Stomach (tissue), 9 donors: Measurements from ENCODE around the gene CARD14. TPM values are rescaled to one million over a fixed set of nuclear protein-coding genes. Genes with fewer than 3 reads are reported as not detected.
"Not testable (repeated sequence)": the region's sequence is repeated elsewhere in the genome, so short reads cannot be mapped to it uniquely, and the experiment has no call there.

Experiments used
- DNase-seq, 2 donors: peaks; one replicate each; pipeline versions ENCODE4 v3.0.0 to v3.0.0-alpha.2; 2013 to 2019
- H3K27ac ChIP-seq, 5 donors: fragments of 200-600 bp in 4 of 5; sonication (generic) in 4 of 5; one replicate each; pipeline ENCODE4 v1.5.1; 2013 to 2019; ENCODE audit warnings: mild to moderate bottlenecking in 1 of 5, moderate library complexity in 1 of 5
- H3K27me3 ChIP-seq, 3 donors: fragments of 200-600 bp; sonication (generic); one replicate each; pipeline ENCODE4 v1.5.1; 2017 to 2019; ENCODE audit warnings: mixed run types in 1 of 3
- H3K36me3 ChIP-seq, 4 donors: fragments of 200-600 bp; sonication (generic); 1 replicate in 3 of 4; 2 replicates in 1 of 4; pipeline ENCODE4 v1.5.1; 2016 to 2019
- H3K4me1 ChIP-seq, 4 donors: fragments of 200-600 bp; sonication (generic); one replicate each; pipeline ENCODE4 v1.5.1; 2016 to 2019
- H3K4me3 ChIP-seq, 4 donors: fragments of 200-600 bp; sonication (generic) in 3 of 4; one replicate each; pipeline ENCODE4 v1.5.1; 2016 to 2019; ENCODE audit warnings: mild to moderate bottlenecking in 1 of 4
- H3K9me3 ChIP-seq, 4 donors: fragments of 200-600 bp; sonication (generic); one replicate each; pipeline ENCODE4 v1.5.1; 2016 to 2019
- EP300 ChIP-seq: sonication (generic); formaldehyde crosslinking; IDR thresholded peaks from one replicate; pipeline ENCODE4 v1.6.1; 2017; ENCODE audit warnings: antibody characterized with exemption
- POLR2A ChIP-seq, 4 donors: fragments of 450-650 bp; IDR thresholded peaks; one replicate each; pipeline ENCODE4 v1.6.1; 2016; ENCODE audit warnings: antibody characterized with exemption in 4 of 4, control low read depth in 2 of 4, mild to moderate bottlenecking in 1 of 4, moderate library complexity in 1 of 4
- POLR2AphosphoS5 ChIP-seq, 3 donors: sonication (generic); formaldehyde crosslinking; IDR thresholded peaks; one replicate each; pipeline ENCODE4 v1.6.1; 2016; ENCODE audit warnings: antibody characterized with exemption in 3 of 3
- WGBS, 5 donors: extraction: QIAGEN DNeasy Blood & Tissue Kit in 3 of 5; methylation state at CpG; one replicate each; pipeline versions ENCODE4 v1.1.5 to v1.1.7; 2013 to 2018; 5-methylcytosine and 5-hydroxymethylcytosine counted together
- intact Hi-C: fragments of 100-400 bp; cut with DNase I; formaldehyde crosslinking; loops from one replicate; pipeline ENCODE4 v1.15.1; 2023; ENCODE audit warnings: low total_unique reads
- polyA plus RNA-seq, 3 donors: library from polyadenylated mRNA; stranded (reverse); fragments of 200-250 nt; gene quantifications; one replicate each; pipeline ENCODE4 v1.2.3, GENCODE V29; 2013
- total RNA-seq, 5 donors: library from RNA; depleted of rRNA; stranded (reverse); fragments of >200 nt; gene quantifications; one replicate each; pipeline versions ENCODE4 v1.1.0 to v1.2.3, GENCODE V29; 2014 to 2016
- TF ChIP-seq, protein P1 (sequence below), 7 experiments: fragments of 450-650 bp in 4 of 7; fragments of 200-600 bp in 3 of 7; sonication (generic) in 3 of 7; IDR thresholded peaks; one replicate each; pipeline ENCODE4 v1.5.1; 2016 to 2019; ENCODE audit warnings: antibody characterized with exemption in 7 of 7, control low read depth in 2 of 7, mild to moderate bottlenecking in 1 of 7
- donor health status: healthy with polysubstance abuse.
- donor health status: Bipolar disorder and iron deficiency.
- donor health status: healthy.

The CARD14 gene
- total and polyA plus RNA-seq, 8 donors, result 0.12 to 10.5 (median 3.3) TPM; not detected in 4

DNA sequence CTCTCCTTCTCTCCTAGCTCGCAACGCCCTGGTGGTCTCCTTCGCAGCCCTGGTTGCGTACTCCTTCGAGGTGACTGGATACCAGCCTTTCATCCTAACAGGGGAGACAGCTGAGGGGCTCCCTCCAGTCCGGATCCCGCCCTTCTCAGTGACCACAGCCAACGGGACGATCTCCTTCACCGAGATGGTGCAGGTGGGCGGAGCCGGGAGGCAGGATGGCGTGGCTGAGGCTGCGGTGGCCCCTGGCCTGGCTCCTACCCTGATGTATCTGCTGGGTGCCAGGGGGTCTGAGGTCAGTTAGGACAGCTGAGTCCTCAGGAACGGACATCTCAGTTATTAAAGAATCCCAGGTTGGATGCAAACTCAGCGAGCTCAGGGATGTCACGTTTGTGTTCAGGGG lies 67.1 kb downstream of the CARD14 start:
- peaks cover 35 to 95% (median 87%) of the 10 kb centered on the region in 4 donors for H3K36me3 ChIP-seq
- DNase-seq, result no peak
- 86 to 88% (median 87%) methylated on average over 13 to 17 of the region's 17 CpGs for WGBS, 5 donors

DNA sequence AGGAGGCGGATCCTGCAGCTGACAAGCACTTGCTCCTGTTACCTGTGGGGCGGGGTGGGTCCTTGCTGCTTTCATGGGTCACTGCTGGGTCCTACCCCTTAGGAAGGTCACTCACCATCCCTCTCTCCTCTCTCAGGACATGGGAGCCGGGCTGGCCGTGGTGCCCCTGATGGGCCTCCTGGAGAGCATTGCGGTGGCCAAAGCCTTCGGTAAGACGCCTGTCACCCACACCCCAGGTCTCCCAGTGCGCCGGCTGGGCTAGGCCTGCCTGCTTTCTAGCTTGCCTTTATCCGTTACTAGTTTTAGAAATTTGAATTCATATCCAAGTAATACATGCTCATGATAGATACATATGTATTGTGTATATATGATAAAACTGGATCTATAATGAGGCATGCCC lies 67.6 kb downstream of the CARD14 start:
- intact Hi-C loops, result no loop called here
- Histone ChIP-seq H3K9me3 (peaks cover 5 to 18% (median 12%) of the 10 kb centered on the region in 4 donors), H3K4me1 (no peaks in the 10 kb centered on the region), H3K27me3 (no peaks in the 10 kb centered on the region), H3K4me3 (no peak overlapping the region), H3K36me3 (peaks cover 40 to 95% (median 87%) of the 10 kb centered on the region in 4 donors), H3K27ac (no peak overlapping the region)
- TF ChIP-seq, protein P1, sequence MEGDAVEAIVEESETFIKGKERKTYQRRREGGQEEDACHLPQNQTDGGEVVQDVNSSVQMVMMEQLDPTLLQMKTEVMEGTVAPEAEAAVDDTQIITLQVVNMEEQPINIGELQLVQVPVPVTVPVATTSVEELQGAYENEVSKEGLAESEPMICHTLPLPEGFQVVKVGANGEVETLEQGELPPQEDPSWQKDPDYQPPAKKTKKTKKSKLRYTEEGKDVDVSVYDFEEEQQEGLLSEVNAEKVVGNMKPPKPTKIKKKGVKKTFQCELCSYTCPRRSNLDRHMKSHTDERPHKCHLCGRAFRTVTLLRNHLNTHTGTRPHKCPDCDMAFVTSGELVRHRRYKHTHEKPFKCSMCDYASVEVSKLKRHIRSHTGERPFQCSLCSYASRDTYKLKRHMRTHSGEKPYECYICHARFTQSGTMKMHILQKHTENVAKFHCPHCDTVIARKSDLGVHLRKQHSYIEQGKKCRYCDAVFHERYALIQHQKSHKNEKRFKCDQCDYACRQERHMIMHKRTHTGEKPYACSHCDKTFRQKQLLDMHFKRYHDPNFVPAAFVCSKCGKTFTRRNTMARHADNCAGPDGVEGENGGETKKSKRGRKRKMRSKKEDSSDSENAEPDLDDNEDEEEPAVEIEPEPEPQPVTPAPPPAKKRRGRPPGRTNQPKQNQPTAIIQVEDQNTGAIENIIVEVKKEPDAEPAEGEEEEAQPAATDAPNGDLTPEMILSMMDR (IDR thresholded peaks at IDR 0.05), result no peak
- WGBS, 5 donors, result 94 to 100% (median 97%) methylated on average over 6 to 10 of the region's 10 CpGs
- DNase-seq, result no peak

More for the DNA sequence above, 67.1 kb downstream of the CARD14 start:
- Histone ChIP-seq H3K27me3 (no peaks in the 10 kb centered on the region), H3K4me1 (no peaks in the 10 kb centered on the region), H3K4me3 (no peak overlapping the region), H3K9me3 (peaks cover 5 to 23% (median 17%) of the 10 kb centered on the region in 4 donors), H3K27ac (no peak overlapping the region)
- TF ChIP-seq POLR2AphosphoS5 (IDR thresholded peaks at IDR 0.05) (no peak), POLR2A (IDR thresholded peaks at IDR 0.05) (no peak), EP300 (no peak)
- TF ChIP-seq, protein P1 (IDR thresholded peaks at IDR 0.05), result no peak
- intact Hi-C loops, result no loop called here

DNA sequence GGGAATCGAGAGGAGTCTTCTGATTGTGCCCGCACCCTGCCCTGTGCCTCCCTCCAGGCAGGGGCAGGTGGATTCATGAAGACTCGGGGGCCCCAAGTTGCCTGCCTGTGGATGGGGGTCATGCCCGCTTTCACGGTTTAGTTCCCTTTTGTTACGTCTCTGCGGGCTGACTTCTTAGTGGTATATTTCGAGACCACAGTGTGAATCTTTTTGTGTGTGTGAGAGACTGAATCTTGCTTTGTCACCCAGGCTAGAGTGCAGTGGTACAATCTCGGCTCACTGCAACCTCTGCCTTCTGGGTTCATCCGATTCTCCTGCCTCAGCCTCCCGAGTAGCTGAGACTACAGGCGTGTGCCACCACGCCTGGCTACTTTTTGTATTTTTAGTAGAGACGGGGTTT lies 72.7 kb downstream of the CARD14 start:
- Histone ChIP-seq H3K4me1 (no peaks in the 10 kb centered on the region), H3K4me3 (no peak overlapping the region), H3K9me3 (no peaks in the 10 kb centered on the region), H3K36me3 (peaks cover 54 to 91% (median 81%) of the 10 kb centered on the region in 4 donors), H3K27me3 (no peaks in the 10 kb centered on the region), H3K27ac (no peak overlapping the region)
- TF ChIP-seq EP300, result no peak
- no peak for TF ChIP-seq POLR2AphosphoS5 (IDR thresholded peaks at IDR 0.05)
- TF ChIP-seq, protein P1 (IDR thresholded peaks at IDR 0.05), result no peak
- no peak for TF ChIP-seq POLR2A (IDR thresholded peaks at IDR 0.05)
- intact Hi-C loops, result no loop called here
- no peak for DNase-seq
- WGBS, 5 donors, result 80 to 87% (median 86%) methylated on average over 14 of the region's 14 CpGs

DNA sequence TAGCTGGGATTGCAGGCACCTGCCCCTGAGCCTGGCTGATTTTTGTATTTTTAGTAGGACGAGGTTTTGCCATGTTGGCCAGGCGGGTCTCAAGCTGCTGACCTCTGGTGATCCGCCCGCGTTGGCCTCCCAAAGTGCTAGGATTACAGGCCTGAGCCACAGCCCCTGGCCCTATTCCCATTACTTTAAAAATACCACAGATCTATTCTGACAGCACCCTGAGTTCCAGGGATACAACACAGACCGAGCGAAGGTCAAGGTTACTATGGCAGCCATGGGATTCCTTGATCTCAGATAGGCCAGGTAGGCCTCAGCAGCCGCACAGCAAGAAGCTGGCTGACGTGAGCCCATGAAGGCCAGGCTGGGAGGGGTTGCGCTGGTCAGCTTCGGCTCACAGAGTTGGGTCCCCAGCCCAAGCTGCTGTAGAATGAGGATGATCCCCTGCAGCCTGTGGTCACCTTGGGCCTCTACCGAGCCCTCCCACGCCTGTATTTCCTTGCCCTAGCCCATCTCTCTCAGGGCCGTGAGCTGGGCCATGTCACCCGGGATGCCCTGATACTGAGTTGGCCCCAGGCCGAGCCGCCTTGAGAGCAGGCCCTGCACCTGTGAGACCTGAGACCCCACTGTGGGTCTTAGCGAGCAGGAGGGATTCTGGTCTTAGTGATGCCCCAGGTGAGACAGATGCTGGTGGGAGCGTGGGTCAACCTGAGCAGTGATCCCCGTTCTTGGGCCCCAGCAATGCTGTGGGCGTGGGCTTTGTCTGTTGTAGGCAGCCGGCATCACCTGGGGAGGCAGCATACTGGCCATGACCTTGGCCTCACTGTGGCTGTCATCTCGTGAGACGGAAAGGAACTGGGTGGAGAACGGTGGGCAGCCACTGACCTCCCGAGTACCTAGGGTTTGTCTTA lies 74.0 kb downstream of the CARD14 start:
- TF ChIP-seq POLR2A (IDR thresholded peaks at IDR 0.05) (no peak), EP300 (no peak), POLR2AphosphoS5 (IDR thresholded peaks at IDR 0.05) (no peak)
- TF ChIP-seq, protein P1 (IDR thresholded peaks at IDR 0.05), result no peak
- intact Hi-C loops, result no loop called here
- no peak overlapping the region for H3K27ac ChIP-seq
- 93 to 94% (median 94%) methylated on average over 17 to 26 of the region's 26 CpGs for WGBS, 5 donors
- peaks cover 43 to 91% (median 80%) of the 10 kb centered on the region in 4 donors for H3K36me3 ChIP-seq
- H3K4me3 ChIP-seq, result no peak overlapping the region
- no peaks in the 10 kb centered on the region for H3K4me1 ChIP-seq
- H3K9me3 ChIP-seq, result no peaks in the 10 kb centered on the region
- no peak for DNase-seq
- H3K27me3 ChIP-seq, result no peaks in the 10 kb centered on the region

DNA sequence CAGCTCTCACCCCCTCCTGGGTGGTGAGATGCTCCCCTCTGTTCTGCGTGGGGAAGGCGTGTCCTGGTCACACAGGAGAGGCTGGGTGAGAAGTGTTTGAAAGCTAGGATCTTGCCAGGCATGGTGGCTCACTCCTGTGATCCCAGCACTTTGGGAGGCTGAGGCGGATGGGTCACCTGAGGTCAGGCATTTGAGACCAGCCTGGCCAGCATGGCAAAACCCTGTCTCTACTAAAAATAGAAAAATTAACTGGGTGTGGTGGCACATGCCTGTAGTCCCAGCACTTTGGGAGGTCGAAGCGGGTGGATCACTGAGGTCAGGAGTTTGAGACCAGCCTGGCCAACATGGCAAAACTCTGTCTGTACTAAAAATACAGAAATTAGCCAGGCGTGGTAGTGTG lies 74.6 kb downstream of the CARD14 start:
- H3K27me3 ChIP-seq, intact Hi-C loops, H3K4me3 ChIP-seq, H3K4me1 ChIP-seq, H3K9me3 ChIP-seq, H3K27ac ChIP-seq, DNase-seq: not testable (repeated sequence)
- WGBS, 5 donors, result 86 to 93% (median 90%) methylated on average over 6 of the region's 6 CpGs
- H3K36me3 ChIP-seq, result peaks cover 43 to 95% (median 87%) of the 10 kb centered on the region in 4 donors
